HepG2 (cell line): ENCODE results near the gene BCL2A1. TPM values are rescaled to one million over a fixed set of nuclear protein-coding genes. Genes with fewer than 3 reads are reported as not detected.

Experiments used
- ATF3 ChIP-seq: sonication (generic); formaldehyde crosslinking; IDR thresholded peaks from 2 replicates; pipeline ENCODE4 v1.4.0; 2020; ENCODE audit warnings: missing genetic modification reagents
- CENPBD1 ChIP-seq: sonication (generic); formaldehyde crosslinking; IDR thresholded peaks from 2 replicates; pipeline ENCODE4 v1.8.0; 2022; ENCODE audit warnings: missing genetic modification reagents, low read depth, mild to moderate bottlenecking, borderline replicate concordance
- CREB1 ChIP-seq, 2 experiments: fragments of 450-650 bp in 1 of 2; IDR thresholded peaks; 2 replicates each; pipeline ENCODE4 v1.6.1; 2016 to 2017; ENCODE audit warnings: control low read depth in 1 of 2, mild to moderate bottlenecking in 1 of 2, missing compliant biosample characterization in 1 of 2, missing genetic modification characterization in 1 of 2
- MAZ ChIP-seq, 2 experiments: sonication (generic) in 1 of 2; formaldehyde crosslinking in 1 of 2; IDR thresholded peaks; 2 replicates each; pipeline versions ENCODE4 v1.5.0 to v1.6.1; 2012 to 2020; ENCODE audit warnings: low read depth in 2 of 2, mild to moderate bottlenecking in 2 of 2, borderline replicate concordance in 1 of 2, improper control_type of control experiment in 1 of 2, low read length in 1 of 2, missing genetic modification reagents in 1 of 2, moderate library complexity in 1 of 2
- MTF2 ChIP-seq: sonication (generic); formaldehyde crosslinking; IDR thresholded peaks from 2 replicates; pipeline ENCODE4 v1.5.0; 2020; ENCODE audit warnings: missing genetic modification reagents, borderline replicate concordance
- RARA ChIP-seq: IDR thresholded peaks from 2 replicates; pipeline ENCODE4 v1.6.1; 2016; ENCODE audit warnings: missing genetic modification reagents, missing compliant biosample characterization
- REPIN1 ChIP-seq: sonication (generic); formaldehyde crosslinking; IDR thresholded peaks from 2 replicates; pipeline ENCODE4 v1.8.0; 2022; ENCODE audit warnings: missing genetic modification reagents, low read depth, mild to moderate bottlenecking, borderline replicate concordance
- SETDB1 ChIP-seq: sonication (generic); formaldehyde crosslinking; IDR thresholded peaks from 2 replicates; pipeline ENCODE4 v1.5.1; 2020; ENCODE audit warnings: missing genetic modification reagents, mild to moderate bottlenecking, borderline replicate concordance
- TCF7L2 ChIP-seq: IDR thresholded peaks from 2 replicates; pipeline ENCODE4 v1.6.1; 2011; ENCODE audit warnings: mild to moderate bottlenecking, low read depth, low read length, moderate library complexity
- TEAD3 ChIP-seq: optimal IDR thresholded peaks from 2 replicates; pipeline ENCODE3; 2016; ENCODE audit warnings: borderline replicate concordance
- XRCC5 ChIP-seq: fragments of 200-400 bp; formaldehyde crosslinking; optimal IDR thresholded peaks from 2 replicates; pipeline ENCODE3; 2017; ENCODE audit warnings: mild to moderate bottlenecking, low read length
- ZFP1 ChIP-seq: IDR thresholded peaks from 2 replicates; pipeline ENCODE4 v1.6.1; 2016
- ZNF337 ChIP-seq: sonication (generic); formaldehyde crosslinking; IDR thresholded peaks from 2 replicates; pipeline ENCODE4 v1.5.1; 2020; ENCODE audit warnings: missing genetic modification reagents, low read depth, mild to moderate bottlenecking, borderline replicate concordance
- ZNF484 ChIP-seq: sonication (generic); formaldehyde crosslinking; IDR thresholded peaks from 2 replicates; pipeline ENCODE4 v1.5.1; 2020; ENCODE audit warnings: mild to moderate bottlenecking, low read depth, missing genetic modification reagents, borderline replicate concordance
- ZNF777 ChIP-seq: sonication (generic); formaldehyde crosslinking; IDR thresholded peaks from 2 replicates; pipeline ENCODE4 v1.4.0; 2020; ENCODE audit warnings: missing genetic modification reagents
- polyA plus RNA-seq, 8 experiments: library from polyadenylated mRNA; depleted of rRNA in 3 of 8; stranded (reverse) in 7 of 8; unstranded in 1 of 8; fragments of >200 nt; fragmentation: Illumina TruSeq in 4 of 8; extraction: Trizol in 4 of 8; gene quantifications; 2 replicates each; pipeline versions ENCODE4 v1.2.1 to v1.2.3, GENCODE V29; 2011 to 2016; ENCODE audit warnings: low read depth in 4 of 8, missing spikeins in 1 of 8, mixed read lengths in 1 of 8; ENCODE audit not compliant: insufficient read depth in 1 of 8
- total RNA-seq, 5 experiments: library from RNA; depleted of rRNA; stranded (reverse); fragments of >200 nt; fragmentation: Illumina TruSeq; extraction: Trizol; gene quantifications; 2 replicates each; pipeline ENCODE4 v1.2.3, GENCODE V29; 2016; ENCODE audit warnings: low read depth in 1 of 5
- TF ChIP-seq, protein P1 (sequence below), 2 experiments: IDR thresholded peaks; 2 replicates each; pipeline ENCODE4 v1.6.1; 2011 to 2012; ENCODE audit warnings: low read length in 2 of 2, borderline replicate concordance in 1 of 2, low read depth in 1 of 2, mild to moderate bottlenecking in 1 of 2, moderate library complexity in 1 of 2
- TF ChIP-seq, protein P2 (sequence below): sonication (generic); formaldehyde crosslinking; IDR thresholded peaks from 2 replicates; pipeline ENCODE4 v1.5.0; 2020; ENCODE audit warnings: missing genetic modification reagents, mild to moderate bottlenecking, borderline replicate concordance
- TF ChIP-seq, protein P3 (sequence below): sonication (generic); formaldehyde crosslinking; IDR thresholded peaks from 2 replicates; pipeline ENCODE4 v1.4.0; 2020; ENCODE audit warnings: mild to moderate bottlenecking, missing genetic modification reagents
- TF ChIP-seq, protein P4 (sequence below): sonication (generic); formaldehyde crosslinking; IDR thresholded peaks from 2 replicates; pipeline ENCODE4 v1.4.0; 2020; ENCODE audit warnings: missing genetic modification reagents

The BCL2A1 gene
- total and polyA plus RNA-seq, 2 of the 13 experiments (the other 11 are each of a cell fraction or from before 2014, with no cell fraction given): 0.08 to 0.31 TPM

DNA sequence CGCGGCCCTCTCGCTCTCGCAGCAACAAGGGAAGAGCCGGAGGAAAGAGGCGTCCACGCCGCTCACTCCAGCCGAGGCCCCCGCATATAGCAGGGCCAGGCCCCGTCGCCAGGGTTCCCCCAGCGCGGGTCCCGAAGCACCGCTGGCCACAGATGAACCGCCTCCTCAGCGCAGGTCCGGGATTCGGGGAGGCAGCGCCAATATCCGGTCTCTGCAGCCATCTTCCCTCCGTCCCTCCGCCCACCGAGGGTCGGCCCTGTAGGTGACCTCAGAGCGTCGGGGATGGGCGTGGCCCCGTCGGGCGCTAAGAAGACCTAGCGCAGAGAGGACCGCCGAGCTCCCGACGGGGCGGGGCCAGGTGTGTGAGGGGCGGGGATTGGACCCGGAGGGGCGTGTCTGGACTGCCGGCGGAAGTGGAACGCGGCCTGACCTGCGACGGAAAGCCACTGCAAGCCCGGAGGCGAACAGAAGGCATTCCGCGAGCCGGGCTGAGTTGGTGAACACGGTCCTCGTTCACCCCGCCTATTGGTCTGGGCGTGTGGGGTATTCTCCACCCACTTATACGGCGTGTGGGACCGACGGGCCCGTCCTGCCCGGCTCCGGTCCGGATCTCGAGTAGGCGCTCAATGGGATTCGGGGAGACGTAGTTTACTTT lies 47.4 kb downstream of the BCL2A1 start (continued):
- TF ChIP-seq TCF7L2: no peak
- TF ChIP-seq ZNF484: no peak
- TF ChIP-seq MAZ (IDR thresholded peaks at IDR 0.05; ENCODE audit: borderline replicate concordance, low read depth, low read length): 0 out of 2 replicates have a peak, but pooled peaks have one; percentile 57
- peak; percentile 50; the same call in 1 of the 2 replicates for TF ChIP-seq MAZ (CRISPR knock-in tag; IDR thresholded peaks at IDR 0.05; ENCODE audit: low read depth)
- TF ChIP-seq, protein P1, sequence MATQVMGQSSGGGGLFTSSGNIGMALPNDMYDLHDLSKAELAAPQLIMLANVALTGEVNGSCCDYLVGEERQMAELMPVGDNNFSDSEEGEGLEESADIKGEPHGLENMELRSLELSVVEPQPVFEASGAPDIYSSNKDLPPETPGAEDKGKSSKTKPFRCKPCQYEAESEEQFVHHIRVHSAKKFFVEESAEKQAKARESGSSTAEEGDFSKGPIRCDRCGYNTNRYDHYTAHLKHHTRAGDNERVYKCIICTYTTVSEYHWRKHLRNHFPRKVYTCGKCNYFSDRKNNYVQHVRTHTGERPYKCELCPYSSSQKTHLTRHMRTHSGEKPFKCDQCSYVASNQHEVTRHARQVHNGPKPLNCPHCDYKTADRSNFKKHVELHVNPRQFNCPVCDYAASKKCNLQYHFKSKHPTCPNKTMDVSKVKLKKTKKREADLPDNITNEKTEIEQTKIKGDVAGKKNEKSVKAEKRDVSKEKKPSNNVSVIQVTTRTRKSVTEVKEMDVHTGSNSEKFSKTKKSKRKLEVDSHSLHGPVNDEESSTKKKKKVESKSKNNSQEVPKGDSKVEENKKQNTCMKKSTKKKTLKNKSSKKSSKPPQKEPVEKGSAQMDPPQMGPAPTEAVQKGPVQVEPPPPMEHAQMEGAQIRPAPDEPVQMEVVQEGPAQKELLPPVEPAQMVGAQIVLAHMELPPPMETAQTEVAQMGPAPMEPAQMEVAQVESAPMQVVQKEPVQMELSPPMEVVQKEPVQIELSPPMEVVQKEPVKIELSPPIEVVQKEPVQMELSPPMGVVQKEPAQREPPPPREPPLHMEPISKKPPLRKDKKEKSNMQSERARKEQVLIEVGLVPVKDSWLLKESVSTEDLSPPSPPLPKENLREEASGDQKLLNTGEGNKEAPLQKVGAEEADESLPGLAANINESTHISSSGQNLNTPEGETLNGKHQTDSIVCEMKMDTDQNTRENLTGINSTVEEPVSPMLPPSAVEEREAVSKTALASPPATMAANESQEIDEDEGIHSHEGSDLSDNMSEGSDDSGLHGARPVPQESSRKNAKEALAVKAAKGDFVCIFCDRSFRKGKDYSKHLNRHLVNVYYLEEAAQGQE (IDR thresholded peaks at IDR 0.05; ENCODE audit: borderline replicate concordance in 1 of 2, low read depth in 1 of 2, low read length in 2 of 2): no peak; a peak in 1 of 4 replicates
- TF ChIP-seq, protein P2, sequence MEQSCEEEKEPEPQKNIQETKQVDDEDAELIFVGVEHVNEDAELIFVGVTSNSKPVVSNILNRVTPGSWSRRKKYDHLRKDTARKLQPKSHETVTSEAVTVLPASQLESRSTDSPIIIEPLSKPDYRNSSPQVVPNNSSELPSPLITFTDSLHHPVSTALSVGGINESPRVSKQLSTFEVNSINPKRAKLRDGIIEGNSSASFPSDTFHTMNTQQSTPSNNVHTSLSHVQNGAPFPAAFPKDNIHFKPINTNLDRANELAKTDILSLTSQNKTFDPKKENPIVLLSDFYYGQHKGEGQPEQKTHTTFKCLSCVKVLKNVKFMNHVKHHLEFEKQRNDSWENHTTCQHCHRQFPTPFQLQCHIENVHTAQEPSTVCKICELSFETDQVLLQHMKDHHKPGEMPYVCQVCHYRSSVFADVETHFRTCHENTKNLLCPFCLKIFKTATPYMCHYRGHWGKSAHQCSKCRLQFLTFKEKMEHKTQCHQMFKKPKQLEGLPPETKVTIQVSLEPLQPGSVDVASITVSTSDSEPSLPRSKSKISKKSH (CRISPR knock-in tag): no peak
- TF ChIP-seq CREB1 (IDR thresholded peaks at IDR 0.05): peak; percentile 40; the same call in 1 of the 2 replicates
- TF ChIP-seq CREB1 (CRISPR knock-in tag; IDR thresholded peaks at IDR 0.05): no peak
- peak; percentile 64 for TF ChIP-seq RARA (CRISPR knock-in tag)
- TF ChIP-seq ZFP1 (CRISPR knock-in tag): no peak
- TF ChIP-seq REPIN1 (CRISPR knock-in tag): peak; percentile 91
- TF ChIP-seq CENPBD1 (CRISPR knock-in tag): no peak
- no peak for TF ChIP-seq ZNF337 (CRISPR knock-in tag)
- TF ChIP-seq ZNF777: peak; percentile 75
- no peak for TF ChIP-seq XRCC5
- no peak for TF ChIP-seq SETDB1
- peak; percentile 89 for TF ChIP-seq TEAD3 (CRISPR knock-in tag)
- TF ChIP-seq, protein P3, sequence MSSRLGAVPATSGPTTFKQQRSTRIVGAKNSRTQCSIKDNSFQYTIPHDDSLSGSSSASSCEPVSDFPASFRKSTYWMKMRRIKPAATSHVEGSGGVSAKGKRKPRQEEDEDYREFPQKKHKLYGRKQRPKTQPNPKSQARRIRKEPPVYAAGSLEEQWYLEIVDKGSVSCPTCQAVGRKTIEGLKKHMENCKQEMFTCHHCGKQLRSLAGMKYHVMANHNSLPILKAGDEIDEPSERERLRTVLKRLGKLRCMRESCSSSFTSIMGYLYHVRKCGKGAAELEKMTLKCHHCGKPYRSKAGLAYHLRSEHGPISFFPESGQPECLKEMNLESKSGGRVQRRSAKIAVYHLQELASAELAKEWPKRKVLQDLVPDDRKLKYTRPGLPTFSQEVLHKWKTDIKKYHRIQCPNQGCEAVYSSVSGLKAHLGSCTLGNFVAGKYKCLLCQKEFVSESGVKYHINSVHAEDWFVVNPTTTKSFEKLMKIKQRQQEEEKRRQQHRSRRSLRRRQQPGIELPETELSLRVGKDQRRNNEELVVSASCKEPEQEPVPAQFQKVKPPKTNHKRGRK (CRISPR knock-in tag): no peak
- TF ChIP-seq MTF2: no peak
- TF ChIP-seq, protein P4, sequence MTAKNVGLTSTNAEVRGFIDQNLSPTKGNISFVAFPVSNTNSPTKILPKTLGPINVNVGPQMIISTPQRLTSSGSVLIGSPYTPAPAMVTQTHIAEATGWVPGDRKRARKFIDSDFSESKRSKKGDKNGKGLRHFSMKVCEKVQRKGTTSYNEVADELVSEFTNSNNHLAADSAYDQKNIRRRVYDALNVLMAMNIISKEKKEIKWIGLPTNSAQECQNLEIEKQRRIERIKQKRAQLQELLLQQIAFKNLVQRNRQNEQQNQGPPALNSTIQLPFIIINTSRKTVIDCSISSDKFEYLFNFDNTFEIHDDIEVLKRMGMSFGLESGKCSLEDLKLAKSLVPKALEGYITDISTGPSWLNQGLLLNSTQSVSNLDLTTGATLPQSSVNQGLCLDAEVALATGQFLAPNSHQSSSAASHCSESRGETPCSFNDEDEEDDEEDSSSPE (CRISPR knock-in tag): no peak
- no peak for TF ChIP-seq ATF3 (CRISPR knock-in tag)
